Activated CD4-positive, alpha-beta T cell treated with anti-CD3 and anti-CD28 coated beads, Interleukin-2, amount 50 U/mL, for 24 hours (primary cell): ENCODE data around the gene TMEM169.

Source experiments
- DNase-seq, 2 donors: peaks; one replicate each; pipeline ENCODE4 v3.0.0-alpha.2; 2020; ENCODE audit warnings: low read depth in 1 of 2, low spot score in 1 of 2

Gene TMEM169

GRCh38 chr2:216103213-216103612 is 21.5 kb downstream of the TMEM169 start:
- no peak for DNase-seq

- no peak for DNase-seq
These were observed 23.0 kb downstream of the TMEM169 start for GRCh38 chr2:216104691-216105090.

- DNase-seq, result no peak
These were observed 25.6 kb downstream of the TMEM169 start for GRCh38 chr2:216107320-216107719.

DNA sequence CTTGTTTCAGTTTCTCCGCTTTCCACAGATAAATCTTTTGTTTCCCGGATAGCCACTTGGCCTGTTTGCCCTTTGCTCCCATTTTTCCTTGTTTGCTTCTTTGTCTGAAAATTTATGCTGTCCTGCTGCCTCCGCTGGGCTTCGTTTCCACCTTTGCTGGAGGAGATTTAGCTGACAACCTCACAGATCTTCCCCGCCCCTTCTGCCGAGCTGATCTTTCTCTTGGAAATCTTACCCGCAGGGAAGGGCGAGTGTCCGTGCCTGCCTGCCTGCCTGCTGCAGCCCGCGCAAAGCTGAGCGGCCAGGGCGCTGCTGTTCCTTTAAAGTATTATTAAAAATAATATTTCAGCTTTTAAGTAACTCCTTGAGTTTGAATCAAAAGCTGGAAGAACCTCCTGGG is 26.0 kb downstream of the TMEM169 start:
- DNase-seq, result no peak

DNA sequence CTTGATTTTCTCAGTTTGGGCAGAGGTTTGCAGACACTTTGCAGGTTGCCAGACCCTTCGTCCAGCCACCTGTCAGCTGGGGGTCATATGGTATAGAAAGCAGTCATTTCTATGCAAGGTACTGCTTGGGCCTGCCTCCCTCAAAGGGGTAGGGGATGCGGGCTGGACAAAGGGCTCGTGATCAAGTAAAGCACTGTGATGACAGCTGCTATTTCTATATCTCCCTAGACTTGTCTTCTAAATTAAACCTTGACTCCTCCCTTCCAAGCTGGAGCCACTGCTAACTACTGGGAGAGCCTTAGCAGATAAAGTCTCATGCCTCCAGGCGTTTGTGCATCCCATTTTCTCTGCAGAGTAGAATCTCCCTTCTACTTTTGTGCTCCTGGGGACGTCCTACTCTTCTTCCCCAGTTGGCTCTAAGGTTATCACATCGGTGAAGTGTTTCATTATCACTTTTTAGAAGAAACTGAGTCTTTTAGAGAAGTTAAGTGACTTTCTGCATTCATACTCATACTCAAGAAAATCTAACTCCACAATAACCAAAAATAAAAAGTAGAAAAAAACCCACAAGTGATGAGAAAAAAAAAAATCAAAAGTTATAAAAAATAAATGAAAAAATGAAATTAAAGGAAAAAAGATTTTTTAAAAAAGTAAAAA is 26.7 kb downstream of the TMEM169 start:
- DNase-seq, result no peak

GRCh38 chr2:216108967-216109921 is 27.5 kb downstream of the TMEM169 start, which contains the start of gene XRCC5:
Gene XRCC5 (plus strand): TSS chr2:216109348. CDS start chr2:216109437, 89 bp downstream.
- peak; percentile 95 to 97 for DNase-seq

- DNase-seq, result no peak
These were observed 28.4 kb downstream of the TMEM169 start for GRCh38 chr2:216109962-216110614.

GRCh38 chr2:216110620-216111019 is 28.9 kb downstream of the TMEM169 start:
- no peak for DNase-seq

DNA sequence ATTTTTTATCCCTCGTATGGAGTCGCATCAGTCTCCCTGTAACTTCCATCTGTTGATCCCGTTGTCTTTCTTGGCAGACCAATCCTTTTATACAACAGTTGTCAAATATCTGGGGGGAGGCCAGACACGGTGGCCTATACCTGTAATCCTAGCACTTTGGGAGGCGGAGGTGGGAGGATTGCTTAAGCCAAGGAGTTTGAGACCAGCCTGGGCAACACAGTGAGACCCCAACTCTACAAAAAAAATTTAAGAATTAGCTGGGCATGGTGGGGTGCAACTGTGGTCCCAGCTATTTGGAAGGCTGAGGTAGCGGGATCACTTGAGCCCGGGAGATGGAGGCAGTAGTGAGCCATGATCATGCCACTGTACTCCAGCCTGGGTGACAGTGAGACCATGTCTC is 29.4 kb downstream of the TMEM169 start:
- no peak for DNase-seq

DNA sequence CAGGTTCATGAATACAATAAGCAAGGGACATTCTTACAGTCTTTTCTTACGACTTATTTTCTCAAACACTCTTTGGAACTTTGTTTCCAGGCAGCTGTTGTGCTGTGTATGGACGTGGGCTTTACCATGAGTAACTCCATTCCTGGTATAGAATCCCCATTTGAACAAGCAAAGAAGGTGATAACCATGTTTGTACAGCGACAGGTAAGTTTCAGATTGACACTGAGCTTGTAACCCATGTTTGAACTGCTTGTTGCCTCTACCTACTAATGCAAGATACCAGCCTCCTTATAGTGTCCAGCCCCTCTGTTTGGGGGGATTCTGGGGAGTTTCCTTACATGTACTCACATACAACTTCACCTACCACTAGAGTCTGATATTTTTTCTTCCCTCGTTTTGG is 31.2 kb downstream of the TMEM169 start:
- DNase-seq, result no peak

DNA sequence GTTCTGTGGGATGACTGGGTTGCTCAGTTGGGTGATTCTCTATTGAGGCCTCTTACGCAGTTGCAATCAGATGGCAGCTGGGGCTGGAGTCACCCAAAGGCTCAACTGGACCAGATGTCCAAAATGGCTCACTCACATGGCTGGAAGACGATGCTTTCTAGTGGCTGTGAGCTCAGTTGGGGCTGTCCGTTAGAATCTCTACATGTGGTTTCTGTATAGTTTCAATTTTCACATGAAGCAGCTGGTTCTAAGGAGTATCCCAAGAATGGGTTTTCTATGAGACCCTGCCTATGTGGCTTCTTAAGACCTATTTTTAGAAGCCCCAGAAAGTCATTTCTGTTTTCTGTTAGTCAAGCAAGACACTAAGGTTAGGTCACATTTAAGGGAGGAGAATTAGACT is 31.9 kb downstream of the TMEM169 start:
- no peak for DNase-seq

DNA sequence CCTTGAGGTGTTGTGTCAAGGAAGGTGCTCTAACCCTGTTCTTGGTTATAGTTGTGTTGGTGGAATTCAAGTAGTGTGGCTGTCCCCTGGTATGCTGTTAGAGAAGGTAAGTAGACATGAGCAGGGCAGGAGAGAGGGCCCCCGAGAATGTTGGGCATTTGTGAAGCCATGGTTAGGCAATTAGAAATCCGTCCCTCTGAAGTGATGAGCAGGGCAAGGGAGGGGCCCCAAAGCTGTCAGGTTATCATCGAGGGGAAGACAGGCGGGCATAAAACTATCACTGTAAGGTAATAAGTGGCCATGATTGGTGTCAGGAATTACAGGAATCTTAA is 32.6 kb downstream of the TMEM169 start:
- DNase-seq, result no peak

DNA sequence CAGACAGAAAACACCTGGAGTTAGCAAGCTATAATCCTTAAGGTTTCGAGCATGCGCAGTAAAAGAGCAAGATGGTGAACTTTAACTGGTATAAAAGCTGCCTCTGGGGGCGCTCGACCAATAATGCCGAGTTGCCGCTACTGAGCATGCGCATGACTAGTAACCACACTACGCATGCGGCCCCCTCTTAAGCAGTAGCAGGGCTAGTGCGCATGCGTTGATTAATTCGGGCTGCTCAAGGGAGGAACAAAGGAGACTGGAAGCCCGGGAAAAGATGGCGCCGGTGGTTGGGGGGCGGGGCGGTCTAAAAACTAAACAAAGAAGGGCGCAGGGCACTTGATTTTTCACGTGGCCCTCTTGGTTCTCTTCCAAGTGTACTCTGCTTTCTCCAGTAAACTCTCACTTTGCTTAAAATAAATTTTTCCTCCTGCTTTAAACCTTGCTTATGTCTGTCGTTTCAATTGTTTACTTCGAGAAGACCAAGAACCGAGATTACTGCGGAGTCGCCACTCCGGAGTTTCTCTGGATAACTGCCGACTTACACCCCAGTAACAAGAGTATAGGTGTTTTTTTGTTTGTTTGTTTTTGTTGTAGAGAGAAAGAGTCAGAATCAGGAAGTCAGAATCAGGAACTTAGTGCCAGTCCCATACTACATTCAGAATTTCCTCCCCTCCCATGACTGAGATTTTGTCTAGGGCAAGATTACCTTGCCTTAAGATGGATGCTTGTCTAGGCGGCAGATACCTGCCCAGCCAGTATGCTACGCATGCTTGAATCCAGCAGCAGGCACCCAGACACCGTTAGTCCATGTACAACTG is 33.2 kb downstream of the TMEM169 start:
- peak; percentile 97 to 98 for DNase-seq

GRCh38 chr2:216116418-216116817 is 34.7 kb downstream of the TMEM169 start:
- no peak for DNase-seq

DNA sequence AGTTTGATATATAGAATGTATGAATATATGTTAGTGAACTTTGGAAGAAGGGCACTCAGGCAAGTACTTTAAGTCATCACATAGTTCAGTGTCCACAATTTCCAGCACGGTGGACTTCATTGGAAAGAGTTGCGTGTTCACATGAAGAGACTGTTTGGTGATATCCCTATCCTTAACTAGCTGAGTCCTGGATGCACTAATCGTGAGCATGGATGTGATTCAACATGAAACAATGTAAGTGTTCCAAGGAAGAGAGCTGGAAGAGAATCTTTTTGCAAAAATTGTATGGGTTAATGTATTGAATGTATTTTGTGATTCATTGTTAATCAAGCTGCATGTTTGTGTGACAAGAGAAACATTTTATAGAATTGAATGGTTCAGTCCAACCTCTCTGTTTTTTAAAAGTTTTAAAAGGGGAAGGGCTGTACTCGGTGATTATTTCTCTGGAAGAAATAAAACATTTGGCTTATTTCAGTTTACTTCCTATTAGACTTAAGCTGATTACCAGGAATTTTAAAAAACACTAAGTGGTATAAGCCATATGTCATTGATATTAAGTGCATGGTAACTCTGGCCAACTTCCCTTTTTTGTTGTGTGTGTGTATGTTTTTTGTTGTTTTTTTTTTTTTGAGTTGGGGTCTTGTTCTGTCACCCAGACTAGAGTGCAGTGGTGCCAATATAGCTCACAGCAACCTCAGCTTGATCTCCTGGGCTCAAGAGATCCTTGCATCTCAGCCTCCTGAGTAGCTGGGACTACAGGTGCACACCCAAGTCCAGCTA is 36.0 kb downstream of the TMEM169 start:
- no peak for DNase-seq

DNA sequence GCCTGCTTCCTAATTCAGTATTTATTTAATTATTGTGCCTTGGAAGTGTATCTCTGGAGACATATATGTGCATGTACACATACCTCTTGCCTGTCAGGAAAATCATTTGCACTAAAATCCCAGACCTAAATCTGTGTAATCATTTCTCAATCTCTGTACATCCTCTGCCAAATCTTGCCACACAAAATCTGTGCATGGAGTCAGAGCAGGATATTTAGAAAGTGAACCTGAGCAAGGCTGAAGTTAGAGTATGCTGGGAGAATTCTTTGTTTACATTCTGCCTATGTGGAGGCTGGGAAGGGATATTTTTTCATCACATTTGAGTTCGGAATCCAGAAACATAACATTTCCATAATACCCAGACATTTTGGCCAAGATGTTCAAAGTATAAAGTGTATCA is 36.8 kb downstream of the TMEM169 start:
- no peak for DNase-seq

DNA sequence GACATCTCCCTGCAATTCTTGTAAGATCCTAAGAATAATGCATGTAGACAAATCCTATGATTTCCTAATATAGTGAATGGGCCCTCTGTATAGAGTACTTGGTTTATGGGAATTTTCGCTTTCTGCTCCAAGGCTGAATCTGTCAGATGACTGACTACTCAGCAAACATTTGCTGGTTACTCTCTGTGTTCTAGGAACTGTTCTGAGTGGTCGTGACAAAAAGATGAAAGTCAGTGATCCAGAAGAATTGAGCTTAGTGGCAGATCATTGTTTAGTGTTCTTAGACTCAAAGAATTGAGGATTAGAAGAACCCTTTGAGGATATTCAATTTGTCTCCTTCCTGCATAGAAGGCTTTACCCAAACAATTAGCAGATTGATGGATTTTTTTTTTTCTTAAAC is 37.4 kb downstream of the TMEM169 start:
- no peak for DNase-seq

GRCh38 chr2:216119986-216120385 is 38.3 kb downstream of the TMEM169 start:
- DNase-seq, result no peak

- DNase-seq, result no peak
These were observed 39.5 kb downstream of the TMEM169 start for GRCh38 chr2:216121255-216121654.

GRCh38 chr2:216126943-216127342 is 45.2 kb downstream of the TMEM169 start:
- DNase-seq, result no peak
